GM19468 (cell line): ENCODE data around the gene ACTR1B.
"Not testable (repeated sequence)": the region's sequence is repeated elsewhere in the genome, so short reads cannot be mapped to it uniquely, and the experiment has no call there.

Experiments used
- ATAC-seq: cut with Tn5 transposase; IDR thresholded peaks from one replicate; pipeline ENCODE4 v1.9.1; 2021; ENCODE audit warnings: mild to moderate bottlenecking, moderate library complexity, moderate number of reproducible peaks; ENCODE audit not compliant: unreplicated experiment; ENCODE audit errors: extremely low read depth

The ACTR1B gene

DNA sequence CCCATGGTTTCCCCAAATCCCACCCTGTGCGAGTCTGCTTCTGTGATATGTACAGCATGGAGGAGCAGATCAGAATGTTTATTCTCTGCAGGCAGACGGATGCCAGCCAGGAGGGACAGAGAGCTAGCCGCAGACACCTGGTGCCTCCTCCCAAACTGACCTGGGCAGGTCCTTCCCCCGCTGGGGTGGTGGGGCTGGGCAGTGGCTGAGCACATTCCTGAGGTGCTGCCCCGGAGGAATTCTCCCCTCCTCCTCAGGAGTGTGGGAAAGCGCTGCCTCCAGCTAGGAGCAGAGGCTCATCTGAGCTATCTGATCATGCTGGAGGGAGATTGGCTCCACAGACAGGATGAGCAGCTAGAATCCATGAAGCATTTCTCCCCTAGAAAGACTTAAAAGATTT is 27.3 kb upstream of the ACTR1B start:
- no peak for ATAC-seq

- no peak for ATAC-seq
Observed at GRCh38 chr2:97688062-97688827, 24.4 kb upstream of the ACTR1B start.

GRCh38 chr2:97687235-97687634 is 23.4 kb upstream of the ACTR1B start:
- not testable (repeated sequence) for ATAC-seq

GRCh38 chr2:97678298-97678697 is 14.5 kb upstream of the ACTR1B start:
- no peak for ATAC-seq

DNA sequence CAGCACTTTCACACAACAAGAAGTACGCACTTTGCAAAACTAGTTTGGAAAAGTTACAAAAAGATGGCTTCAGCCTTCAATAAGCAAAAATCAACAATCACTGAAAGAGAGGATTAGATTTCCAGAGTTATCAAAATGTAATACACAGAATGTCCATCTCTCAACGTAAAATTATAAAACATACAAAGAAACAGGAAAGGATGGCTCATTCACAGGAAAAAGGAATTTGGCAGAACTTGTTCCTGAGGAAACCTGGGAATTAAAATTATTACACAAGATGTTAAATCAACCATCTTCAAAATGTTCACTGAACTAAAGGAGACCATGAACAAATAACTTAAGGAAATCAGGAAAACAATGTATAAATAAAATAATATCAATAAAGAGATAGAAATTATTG is 13.6 kb upstream of the ACTR1B start:
- ATAC-seq: no peak

DNA sequence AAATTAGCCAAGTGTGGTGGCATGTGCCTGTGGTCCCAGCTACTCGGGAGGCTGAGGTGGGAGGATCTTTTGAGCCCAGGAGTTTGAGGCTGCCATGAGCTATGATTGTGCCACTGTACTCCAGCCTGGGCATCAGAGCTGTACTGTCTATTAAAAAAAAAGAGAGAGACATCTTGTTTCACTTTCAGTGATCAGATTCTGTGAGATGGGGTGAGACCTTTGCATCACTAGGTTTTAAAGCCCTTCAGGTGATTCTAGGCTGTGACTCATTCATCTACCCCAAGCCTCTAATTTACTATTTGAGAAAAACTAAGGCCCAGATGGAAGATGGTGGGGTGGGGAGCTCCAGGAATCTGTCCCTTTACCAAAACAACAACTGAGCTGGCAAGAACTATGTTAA is 12.8 kb upstream of the ACTR1B start:
- ATAC-seq: no peak

- no peak for ATAC-seq
Observed at GRCh38 chr2:97675430-97676113, 11.7 kb upstream of the ACTR1B start.

DNA sequence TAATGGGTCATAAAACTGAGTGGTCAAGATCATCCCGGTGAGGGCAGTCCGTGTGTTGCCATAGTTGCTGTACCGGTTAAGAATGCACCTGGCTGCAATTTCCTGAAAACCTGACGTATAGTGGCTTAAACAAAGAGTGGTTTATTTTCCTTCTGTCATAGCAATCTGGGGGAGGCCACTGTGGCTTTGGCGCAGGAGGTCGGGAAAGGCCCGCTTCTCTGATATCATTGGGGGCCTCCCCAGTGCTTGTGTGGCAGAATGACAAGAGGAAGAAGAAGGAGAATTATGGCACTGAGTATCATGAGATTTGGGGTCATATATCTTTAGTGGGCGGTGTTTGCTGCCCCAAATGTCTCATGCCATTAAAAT is 10.1 kb upstream of the ACTR1B start:
- ATAC-seq: no peak

- ATAC-seq: no peak
Observed at GRCh38 chr2:97673182-97673914, 9.5 kb upstream of the ACTR1B start.

GRCh38 chr2:97672606-97673140 is 8.8 kb upstream of the ACTR1B start:
- ATAC-seq: not testable (repeated sequence)

- ATAC-seq: no peak
Observed at GRCh38 chr2:97671526-97671925, 7.7 kb upstream of the ACTR1B start.

GRCh38 chr2:97670471-97670870 is 6.6 kb upstream of the ACTR1B start:
- no peak for ATAC-seq

GRCh38 chr2:97669448-97669847 is 5.6 kb upstream of the ACTR1B start, which contains the start of gene C2orf92:
C2orf92 (plus strand) TSS chr2:97669713; CDS start chr2:97669789, 76 bp downstream.
- no peak for ATAC-seq

- no peak for ATAC-seq
Observed at GRCh38 chr2:97664636-97664970, 759 bp upstream of the ACTR1B start.

- no peak for ATAC-seq
Observed at GRCh38 chr2:97663626-97663961, 250 bp downstream of the ACTR1B start.

DNA sequence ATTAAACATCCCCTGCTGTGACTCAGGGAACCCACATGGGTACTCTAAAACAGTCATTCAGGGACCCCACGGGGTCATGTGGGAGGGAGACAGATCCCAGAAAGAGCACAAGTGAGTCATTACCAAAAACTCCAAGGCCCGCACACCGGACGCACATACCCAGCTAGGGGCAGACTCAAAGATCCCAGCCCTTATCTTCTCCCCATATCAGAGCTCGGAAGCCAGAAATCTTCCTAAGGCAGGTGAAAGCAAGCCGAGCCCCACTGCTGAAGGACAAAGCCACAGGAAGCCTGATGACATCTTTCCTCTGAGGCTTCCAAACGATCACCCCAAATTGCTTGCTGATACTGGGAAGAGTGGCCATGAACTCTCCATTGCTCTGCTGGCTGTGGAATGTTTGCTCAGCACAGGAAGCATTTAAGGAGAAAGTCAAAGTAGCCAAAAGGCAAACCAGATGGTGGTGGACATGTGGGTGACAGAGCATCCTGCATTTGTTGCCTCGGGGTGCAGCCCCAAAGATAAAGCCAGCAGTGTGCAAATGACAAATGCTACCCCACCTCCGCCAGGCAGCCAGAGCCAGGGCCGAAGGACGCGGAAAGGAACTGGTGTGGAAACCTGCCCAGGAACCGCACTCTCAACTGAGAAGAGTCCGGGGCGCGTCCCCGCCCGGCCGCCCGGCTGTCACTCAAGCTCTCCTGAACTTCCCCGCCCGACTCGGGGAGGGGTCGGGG is 784 bp downstream of the ACTR1B start:
- ATAC-seq: peak; percentile 34

DNA sequence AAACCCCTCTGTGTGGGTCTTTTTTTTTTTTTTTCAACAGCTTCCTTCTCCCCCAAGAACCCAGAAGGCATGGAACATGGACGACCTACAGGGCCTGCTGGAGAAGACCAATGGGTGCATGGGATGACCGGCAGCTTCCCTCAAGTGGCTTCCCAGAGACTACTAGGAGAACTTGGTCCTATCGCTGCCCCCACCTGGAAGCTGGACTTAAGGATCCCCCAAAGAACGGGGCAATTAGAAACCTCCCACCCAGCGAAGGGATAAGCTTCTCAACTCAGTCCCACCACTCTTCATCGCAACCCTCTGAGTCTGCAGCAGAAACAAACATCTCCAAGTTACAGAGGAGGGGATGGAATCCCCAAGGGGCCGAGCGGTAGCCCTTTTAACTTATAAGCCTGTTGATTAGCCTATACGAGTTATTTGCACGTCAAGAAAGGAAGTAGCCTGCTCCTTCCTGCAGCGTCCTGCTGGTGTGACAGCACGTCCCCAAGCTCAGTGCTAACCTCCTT is 1.4 kb downstream of the ACTR1B start:
- ATAC-seq: no peak

GRCh38 chr2:97661927-97662326 is 1.9 kb downstream of the ACTR1B start:
- ATAC-seq: no peak

- no peak for ATAC-seq
Observed at GRCh38 chr2:97660775-97661389, 3.0 kb downstream of the ACTR1B start.
